ENCODE results near the gene PIK3AP1. TPM values are rescaled to one million over a fixed set of nuclear protein-coding genes. Genes with fewer than 3 reads are reported as not detected.

Gene PIK3AP1
- total RNA-seq, 1 experiment from 2014 or later: 7.1 TPM

- Histone ChIP-seq H3K4me1 (ENCODE audit: control insufficient read depth in 1 of 2, insufficient read depth in 2 of 2, low read length in 2 of 2) (peaks cover 11 to 34% of the 10 kb centered on the region in 2 experiments), H2AFZ (ENCODE audit: low read depth, low read length, poor library complexity, severe bottlenecking) (no peak overlapping the region), H3K4me2 (ENCODE audit: low read length) (no peak overlapping the region), H3K9ac (ENCODE audit: low read length) (no peak overlapping the region), H3K4me3 (replicated peaks in 1 of 2; ENCODE audit: low read depth in 1 of 2, low read length in 2 of 2) (no peak overlapping the region), H3K27ac (ENCODE audit: low read depth, low read length) (no peak overlapping the region), H3K27me3 (ENCODE audit: insufficient read depth, low read length) (no peaks in the 10 kb centered on the region), H3K9me3 (ENCODE audit: control insufficient read depth in 1 of 2, insufficient read depth in 1 of 2, low read depth in 1 of 2, low read length in 2 of 2) (no peaks in the 10 kb centered on the region), H3K79me2 (ENCODE audit: insufficient read depth, low read length) (no peaks in the 10 kb centered on the region), H3K9me2 (ENCODE audit: insufficient read depth) (no peaks in the 10 kb centered on the region; the same call in 1 of the 2 replicates), H3K36me3 (ENCODE audit: control insufficient read depth in 1 of 2, insufficient read depth in 2 of 2, low read length in 2 of 2) (no peaks in the 10 kb centered on the region), H4K20me1 (ENCODE audit: insufficient read depth) (no peaks in the 10 kb centered on the region)
- ChIA-PET CTCF (no interaction called here), RAD21 (ENCODE audit: low non-redundant PET in 1 of 2, low total read pairs in 2 of 2, uncharacterized antibody in 2 of 2, unreplicated experiment in 2 of 2) (no interaction called here), POLR2A (no interaction called here)
- ATAC-seq: no peak
- intact Hi-C loops (cut with micrococcal nuclease): no loop called here
- no peak for DNase-seq (ENCODE audit: low read depth, low spot score)
- no peak for TF ChIP-seq YY1 (IDR thresholded peaks at IDR 0.05; ENCODE audit: extremely low read depth, insufficient replicate concordance, low read depth, low read length)
- TF ChIP-seq SIN3A (IDR thresholded peaks at IDR 0.05; ENCODE audit: low read depth): no peak
- TF ChIP-seq ATF3 (IDR thresholded peaks at IDR 0.05): no peak
- no peak for TF ChIP-seq EGR1 (IDR thresholded peaks at IDR 0.05; ENCODE audit: low read depth)
- TF ChIP-seq REST (IDR thresholded peaks at IDR 0.05; ENCODE audit: low read depth): no peak
- TF ChIP-seq CEBPB (IDR thresholded peaks at IDR 0.05; ENCODE audit: low read depth): no peak
- TF ChIP-seq ELF1 (IDR thresholded peaks at IDR 0.05; ENCODE audit: borderline replicate concordance, low read depth): no peak
- TF ChIP-seq EZH2 (IDR thresholded peaks at IDR 0.05): no peak
- TF ChIP-seq MAX (IDR thresholded peaks at IDR 0.05): no peak
- no peak for TF ChIP-seq ZBTB33 (IDR thresholded peaks at IDR 0.05; ENCODE audit: extremely low read depth, insufficient replicate concordance, low read length)
- TF ChIP-seq ZFX (IDR thresholded peaks at IDR 0.05): no peak
- no peak for TF ChIP-seq EZH2phosphoT487 (IDR thresholded peaks at IDR 0.05; ENCODE audit: borderline replicate concordance)
- no TSS peak for BruUV-seq (replicated peaks)
Measured at GRCh38 chr10:96609510-96609909, 110.8 kb downstream of the PIK3AP1 start.

Data from HCT116 (cell line).